T-helper 1 cell treated with Interleukin-12 subunit alpha and Interleukin-12 subunit beta and Interleukin-4 antibody, amounts not matched to agents 30 μg/mL and 1 μg/mL, for 36 hours (primary cell): ENCODE results near the gene NPAS2.

Experiments used
- H3K27ac Mint-ChIP-seq: one replicate; pipeline ENCODE4 v1.8.0; 2021; ENCODE audit warnings: mild to moderate bottlenecking, mixed read lengths
- H3K27me3 Mint-ChIP-seq: one replicate; pipeline ENCODE4 v1.8.0; 2021; ENCODE audit warnings: low read depth, mixed read lengths
- H3K36me3 Mint-ChIP-seq: one replicate; pipeline ENCODE4 v1.8.0; 2021; ENCODE audit warnings: low read depth, mixed read lengths
- H3K4me1 Mint-ChIP-seq: one replicate; pipeline ENCODE4 v1.8.0; 2021; ENCODE audit warnings: low read depth, mixed read lengths
- H3K4me3 Mint-ChIP-seq: one replicate; pipeline ENCODE4 v1.8.0; 2021; ENCODE audit warnings: mild to moderate bottlenecking, moderate library complexity, mixed read lengths
- H3K9me3 Mint-ChIP-seq: one replicate; pipeline ENCODE4 v1.8.0; 2021; ENCODE audit warnings: mixed read lengths

NPAS2 gene

GRCh38 chr2:100934504-100935371 is 114.8 kb downstream of the NPAS2 start:
- Mint-ChIP-seq H3K36me3 (no peaks in the 10 kb centered on the region), H3K4me3 (no peak overlapping the region), H3K27ac (no peak overlapping the region), H3K9me3 (no peaks in the 10 kb centered on the region), H3K4me1 (no peaks in the 10 kb centered on the region), H3K27me3 (no peaks in the 10 kb centered on the region)

DNA sequence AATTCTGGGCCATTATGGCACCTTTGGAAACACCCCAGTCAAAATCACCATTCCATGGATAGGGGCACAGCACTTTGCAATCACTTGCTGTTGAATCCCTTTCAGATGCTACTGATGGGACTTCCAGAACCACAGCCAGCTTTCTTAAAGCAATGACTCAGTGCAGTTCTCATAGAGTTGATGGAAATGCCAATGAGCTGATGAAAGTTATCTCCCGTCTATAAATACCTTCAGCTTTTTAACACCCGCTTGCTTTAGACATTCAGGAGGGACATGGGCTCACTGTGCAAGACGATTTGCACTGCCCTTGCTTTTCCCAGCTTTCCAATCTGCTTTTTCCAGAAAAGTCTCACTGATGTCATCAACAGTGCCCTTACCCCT is 115.4 kb downstream of the NPAS2 start:
- Mint-ChIP-seq H3K4me1 (peaks cover 3% of the 10 kb centered on the region), H3K36me3 (no peaks in the 10 kb centered on the region), H3K4me3 (no peak overlapping the region), H3K9me3 (no peaks in the 10 kb centered on the region), H3K27me3 (no peaks in the 10 kb centered on the region), H3K27ac (no peak overlapping the region)

GRCh38 chr2:100936070-100936741 is 116.3 kb downstream of the NPAS2 start:
- H3K36me3 Mint-ChIP-seq: no peaks in the 10 kb centered on the region
- H3K4me3 Mint-ChIP-seq: no peak overlapping the region
- no peak overlapping the region for H3K27ac Mint-ChIP-seq
- no peaks in the 10 kb centered on the region for H3K27me3 Mint-ChIP-seq
- no peaks in the 10 kb centered on the region for H3K9me3 Mint-ChIP-seq
- H3K4me1 Mint-ChIP-seq: peaks cover 10% of the 10 kb centered on the region

DNA sequence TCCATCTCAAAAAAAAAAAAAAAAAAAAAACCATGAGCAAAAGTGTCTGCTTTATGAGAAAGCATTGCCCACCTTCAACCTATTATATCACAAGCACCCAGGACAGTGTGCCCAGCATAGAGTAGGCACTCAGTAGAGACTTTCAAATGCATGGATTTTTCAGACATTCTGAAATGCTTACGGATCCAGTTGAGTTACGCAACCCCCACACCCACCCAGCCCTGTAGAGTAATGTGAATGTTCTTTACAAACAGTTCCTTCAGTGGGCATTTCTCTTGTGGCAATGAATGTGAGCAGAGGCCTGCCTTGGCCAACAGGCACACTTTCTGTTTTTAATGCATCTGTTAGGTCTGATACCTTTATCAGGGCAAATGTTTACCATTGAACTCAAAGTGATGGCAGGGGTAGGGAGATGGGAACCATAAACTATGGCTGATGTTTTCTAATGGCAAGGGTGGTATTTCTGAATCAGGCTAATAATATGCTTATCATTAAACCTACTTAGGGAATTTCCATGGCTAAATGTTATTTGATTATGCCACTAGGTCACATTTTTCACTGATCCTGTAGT is 117.1 kb downstream of the NPAS2 start:
- no peaks in the 10 kb centered on the region for H3K27me3 Mint-ChIP-seq
- H3K4me3 Mint-ChIP-seq: no peak overlapping the region
- peaks cover 18% of the 10 kb centered on the region for H3K4me1 Mint-ChIP-seq
- H3K27ac Mint-ChIP-seq: no peak overlapping the region
- H3K36me3 Mint-ChIP-seq: no peaks in the 10 kb centered on the region
- H3K9me3 Mint-ChIP-seq: no peaks in the 10 kb centered on the region

DNA sequence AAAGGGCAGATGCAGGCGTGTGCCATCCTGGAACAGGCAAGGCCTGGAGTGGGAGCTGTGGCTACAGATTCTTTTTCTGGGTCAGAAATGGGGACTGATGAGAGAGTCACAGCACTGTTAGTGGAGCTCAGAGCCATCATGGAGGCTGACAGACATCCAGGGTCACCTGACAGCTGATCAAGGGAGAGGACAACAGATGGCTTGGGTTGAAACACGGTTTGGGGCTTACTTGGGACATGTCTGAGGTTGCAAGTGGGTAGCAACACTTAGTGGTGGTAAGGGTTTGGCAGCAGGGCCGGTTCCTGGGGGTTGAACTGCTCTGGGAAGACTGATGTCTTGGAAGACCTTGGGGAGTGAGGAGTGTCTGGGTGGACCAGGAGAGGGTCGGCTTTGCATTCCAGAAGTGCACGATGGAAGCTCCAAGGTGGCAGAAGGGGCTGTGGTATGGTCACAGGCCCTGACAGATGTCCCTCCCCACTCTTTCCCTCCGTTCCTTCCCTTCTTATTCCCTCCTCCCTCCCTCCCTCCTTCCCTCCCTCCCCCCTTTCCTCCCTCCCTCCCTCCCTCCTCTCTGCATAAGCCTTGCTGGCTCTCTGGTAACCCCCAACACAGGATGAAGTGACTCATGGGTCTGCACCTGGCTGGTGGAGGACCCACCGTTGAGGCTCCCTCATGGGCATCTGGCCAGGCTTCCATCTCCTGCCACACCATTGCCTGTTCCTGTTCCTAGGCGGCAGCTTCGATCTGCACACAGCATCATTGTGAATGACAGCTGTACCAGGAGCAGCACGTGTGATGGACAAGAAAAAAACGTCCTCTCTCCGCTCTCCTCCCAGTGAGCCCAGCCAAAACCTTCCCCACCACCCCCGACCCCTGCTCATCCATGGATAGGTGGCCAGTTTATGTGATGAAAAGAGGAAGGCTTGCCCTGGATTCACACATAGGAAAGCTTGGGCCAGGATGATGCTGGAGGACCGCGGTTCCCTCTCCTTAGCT is 118.4 kb downstream of the NPAS2 start:
- Mint-ChIP-seq H3K9me3 (no peaks in the 10 kb centered on the region), H3K27me3 (no peaks in the 10 kb centered on the region), H3K4me3 (no peak overlapping the region), H3K4me1 (peaks cover 18% of the 10 kb centered on the region), H3K27ac (no peak overlapping the region), H3K36me3 (no peaks in the 10 kb centered on the region)

DNA sequence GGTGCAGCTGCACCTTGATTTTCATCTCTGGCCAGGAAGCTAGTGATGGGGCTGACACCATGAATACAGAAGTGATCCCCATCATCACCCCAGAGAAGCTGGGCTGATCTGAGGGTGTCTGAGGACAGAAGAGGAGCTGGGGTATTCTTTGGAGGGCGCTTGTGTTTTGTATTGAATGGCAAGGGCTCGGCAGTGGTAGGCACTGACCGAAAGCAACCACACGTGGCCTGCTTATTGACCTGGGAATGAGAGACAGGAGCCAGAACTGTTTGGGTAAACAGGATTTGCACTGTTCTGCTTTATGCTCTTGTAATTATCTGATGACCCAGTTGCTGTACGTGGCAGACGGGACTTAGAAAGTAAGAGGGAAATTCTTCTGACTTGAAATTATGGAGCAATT is 119.5 kb downstream of the NPAS2 start:
- peaks cover 18% of the 10 kb centered on the region for H3K4me1 Mint-ChIP-seq
- H3K9me3 Mint-ChIP-seq: no peaks in the 10 kb centered on the region
- H3K27me3 Mint-ChIP-seq: no peaks in the 10 kb centered on the region
- H3K4me3 Mint-ChIP-seq: no peak overlapping the region
- no peak overlapping the region for H3K27ac Mint-ChIP-seq
- H3K36me3 Mint-ChIP-seq: no peaks in the 10 kb centered on the region

GRCh38 chr2:100940240-100940639 is 120.3 kb downstream of the NPAS2 start:
- Mint-ChIP-seq H3K9me3 (no peaks in the 10 kb centered on the region), H3K4me3 (no peak overlapping the region), H3K4me1 (peaks cover 18% of the 10 kb centered on the region), H3K36me3 (no peaks in the 10 kb centered on the region), H3K27ac (no peak overlapping the region), H3K27me3 (no peaks in the 10 kb centered on the region)

DNA sequence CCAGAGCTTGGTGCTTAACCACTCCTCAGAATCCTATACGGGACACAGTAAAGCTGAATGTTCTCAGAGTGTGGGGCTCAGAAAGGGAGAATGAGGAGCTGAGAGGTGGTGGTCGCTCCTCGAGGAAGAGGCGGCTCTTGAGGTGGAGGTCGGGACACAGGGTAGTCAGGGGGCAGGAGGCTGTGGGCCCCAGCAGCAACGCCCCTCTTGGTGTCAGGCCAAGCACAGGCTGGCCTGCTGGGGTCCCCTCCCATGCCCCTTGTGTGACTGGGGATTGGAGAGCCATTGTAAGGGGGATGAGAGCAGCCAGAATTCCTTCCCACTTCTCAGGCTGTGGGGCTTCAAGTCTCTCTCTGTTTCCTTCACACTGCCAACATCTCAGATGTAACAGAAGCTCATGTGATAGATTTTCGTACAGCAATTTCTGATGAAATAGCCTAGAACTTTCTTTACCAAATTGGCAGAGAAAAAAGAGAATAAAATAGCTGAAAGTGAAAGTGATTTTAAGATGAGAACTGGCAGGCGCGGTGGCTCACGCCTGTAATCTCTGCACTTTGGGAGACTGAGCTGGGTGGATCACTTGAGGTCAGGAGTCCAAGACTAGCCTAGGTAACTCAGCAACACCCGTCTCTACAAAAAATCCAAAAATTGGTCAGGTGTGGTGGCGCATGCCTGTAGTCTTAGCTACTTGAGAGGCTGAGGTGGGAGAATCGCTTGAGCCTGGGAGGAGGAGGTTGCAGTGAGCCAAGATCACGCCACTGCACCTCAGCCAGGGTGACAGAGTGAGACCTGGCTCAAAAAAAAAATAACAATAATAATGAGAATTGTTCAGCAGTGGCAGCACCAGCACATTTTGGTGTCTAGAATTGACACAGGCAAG is 121.1 kb downstream of the NPAS2 start:
- Mint-ChIP-seq H3K4me1 (peaks cover 18% of the 10 kb centered on the region), H3K4me3 (peak overlapping the region; percentile 47), H3K9me3 (no peaks in the 10 kb centered on the region), H3K36me3 (no peaks in the 10 kb centered on the region), H3K27ac (no peak overlapping the region), H3K27me3 (no peaks in the 10 kb centered on the region)

- Mint-ChIP-seq H3K27me3 (no peaks in the 10 kb centered on the region), H3K36me3 (no peaks in the 10 kb centered on the region), H3K4me1 (peaks cover 18% of the 10 kb centered on the region), H3K27ac (no peak overlapping the region), H3K4me3 (peak overlapping the region; percentile 47), H3K9me3 (no peaks in the 10 kb centered on the region)
These were observed 121.8 kb downstream of the NPAS2 start for GRCh38 chr2:100941646-100942240.

GRCh38 chr2:100944617-100945432 is 124.9 kb downstream of the NPAS2 start:
- H3K4me3 Mint-ChIP-seq: no peak overlapping the region
- H3K27me3 Mint-ChIP-seq: no peaks in the 10 kb centered on the region
- H3K4me1 Mint-ChIP-seq: peaks cover 18% of the 10 kb centered on the region
- H3K36me3 Mint-ChIP-seq: no peaks in the 10 kb centered on the region
- H3K27ac Mint-ChIP-seq: no peak overlapping the region
- no peaks in the 10 kb centered on the region for H3K9me3 Mint-ChIP-seq

GRCh38 chr2:100945433-100945740 is 125.4 kb downstream of the NPAS2 start:
- Mint-ChIP-seq H3K9me3 (no peaks in the 10 kb centered on the region), H3K4me1 (peaks cover 15% of the 10 kb centered on the region), H3K36me3 (no peaks in the 10 kb centered on the region), H3K27me3 (no peaks in the 10 kb centered on the region), H3K4me3 (no peak overlapping the region), H3K27ac (no peak overlapping the region)

DNA sequence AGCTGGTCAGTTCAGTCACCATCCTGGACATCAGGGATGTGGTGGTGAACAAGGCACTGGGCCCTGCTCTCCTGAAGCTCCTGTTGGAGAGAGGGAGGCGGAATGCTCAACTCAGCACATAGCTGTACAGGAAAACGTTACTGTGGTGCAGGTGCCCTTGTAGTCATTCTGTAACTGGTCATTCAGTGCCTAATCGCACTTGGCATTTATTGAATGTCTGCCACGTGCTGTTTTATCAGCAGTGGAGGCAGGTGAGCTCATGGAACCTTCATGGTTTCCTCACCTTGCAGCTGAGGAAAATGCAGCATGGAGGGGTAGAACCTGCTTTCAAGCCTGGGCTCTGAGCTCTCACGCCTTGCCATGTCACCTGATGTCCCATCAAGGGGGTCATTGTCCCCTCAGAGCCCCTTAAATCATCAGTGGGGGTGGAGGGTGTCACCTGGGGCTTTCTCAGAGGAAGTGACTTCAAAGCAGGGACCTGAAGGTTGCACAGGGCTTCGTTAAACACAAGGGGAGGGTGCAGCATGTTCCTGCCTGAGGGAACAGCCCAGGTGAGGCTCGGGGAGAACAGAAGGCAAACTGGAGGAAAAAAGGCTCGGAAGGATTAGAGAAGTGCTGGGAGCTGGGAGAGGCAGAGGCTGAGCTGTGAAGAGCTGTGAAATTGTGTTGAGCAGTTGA is 126.1 kb downstream of the NPAS2 start:
- no peak overlapping the region for H3K4me3 Mint-ChIP-seq
- no peak overlapping the region for H3K27ac Mint-ChIP-seq
- H3K4me1 Mint-ChIP-seq: peaks cover 9% of the 10 kb centered on the region
- no peaks in the 10 kb centered on the region for H3K27me3 Mint-ChIP-seq
- no peaks in the 10 kb centered on the region for H3K36me3 Mint-ChIP-seq
- H3K9me3 Mint-ChIP-seq: no peaks in the 10 kb centered on the region
